RWPE1 (cell line): ENCODE results near the gene STK16.

Source experiments
- CTCF ChIA-PET: fragments of 350-600 bp; sonication (Branson Sonifier 250); formaldehyde crosslinking; extraction: SDS; loops from one replicate; lab custom pipeline; 2021; lab: Yijun Ruan, JAX
- POLR2A ChIA-PET: fragments of 400-600 bp; formaldehyde crosslinking; extraction: SDS; loops from one replicate; lab custom pipeline; 2020; ENCODE audit warnings: antibody characterized with exemption; ENCODE audit not compliant: low non-redundant PET; lab: Yijun Ruan, JAX
- DNase-seq: peaks from one replicate; pipeline ENCODE4 v3.0.0; 2012; ENCODE audit warnings: low spot score
- H3K27ac ChIP-seq: fragments of 450-650 bp; 2 replicates; pipeline ENCODE4 v1.5.1; 2017
- TF ChIP-seq, protein P1 (sequence below): fragments of 450-650 bp; conservative IDR thresholded peaks from 2 replicates; pipeline ENCODE4 v1.5.1; 2017; ENCODE audit warnings: low read depth, mild to moderate bottlenecking

The STK16 gene

GRCh38 chr2:219272356-219272755 is 27.1 kb downstream of the STK16 start:
- TF ChIP-seq, protein P1, sequence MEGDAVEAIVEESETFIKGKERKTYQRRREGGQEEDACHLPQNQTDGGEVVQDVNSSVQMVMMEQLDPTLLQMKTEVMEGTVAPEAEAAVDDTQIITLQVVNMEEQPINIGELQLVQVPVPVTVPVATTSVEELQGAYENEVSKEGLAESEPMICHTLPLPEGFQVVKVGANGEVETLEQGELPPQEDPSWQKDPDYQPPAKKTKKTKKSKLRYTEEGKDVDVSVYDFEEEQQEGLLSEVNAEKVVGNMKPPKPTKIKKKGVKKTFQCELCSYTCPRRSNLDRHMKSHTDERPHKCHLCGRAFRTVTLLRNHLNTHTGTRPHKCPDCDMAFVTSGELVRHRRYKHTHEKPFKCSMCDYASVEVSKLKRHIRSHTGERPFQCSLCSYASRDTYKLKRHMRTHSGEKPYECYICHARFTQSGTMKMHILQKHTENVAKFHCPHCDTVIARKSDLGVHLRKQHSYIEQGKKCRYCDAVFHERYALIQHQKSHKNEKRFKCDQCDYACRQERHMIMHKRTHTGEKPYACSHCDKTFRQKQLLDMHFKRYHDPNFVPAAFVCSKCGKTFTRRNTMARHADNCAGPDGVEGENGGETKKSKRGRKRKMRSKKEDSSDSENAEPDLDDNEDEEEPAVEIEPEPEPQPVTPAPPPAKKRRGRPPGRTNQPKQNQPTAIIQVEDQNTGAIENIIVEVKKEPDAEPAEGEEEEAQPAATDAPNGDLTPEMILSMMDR = no peak
- no peak for DNase-seq
- CTCF ChIA-PET = no interaction called here
- POLR2A ChIA-PET = interaction anchor here (3.1 kb wide), 1 partner anchor 19 kb away, joined by 35 read pairs; the partner anchor contains the start of genes TUBA4A and TUBA4B
- H3K27ac ChIP-seq = peak overlapping the region; percentile 100

DNA sequence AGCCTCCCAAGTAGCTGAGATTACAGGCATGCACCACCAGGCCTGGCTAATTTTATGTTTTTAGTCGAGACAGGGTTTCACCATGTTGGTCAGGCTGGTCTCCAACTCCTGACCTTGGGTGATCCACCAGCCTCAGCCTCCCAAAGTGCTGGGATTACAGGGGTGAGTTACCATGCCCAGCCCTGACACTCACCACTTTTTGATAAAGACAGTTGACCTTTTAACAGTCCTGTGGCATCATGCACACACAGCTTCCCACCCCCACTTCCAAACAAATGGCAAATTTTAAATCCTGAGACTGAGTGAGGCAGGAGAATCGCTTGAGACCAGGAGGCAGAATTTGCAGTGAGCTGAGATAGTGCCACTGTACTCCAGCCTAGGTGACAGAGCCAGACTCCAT is 27.7 kb downstream of the STK16 start:
- DNase-seq = no peak
- TF ChIP-seq, protein P1 = no peak
- ChIA-PET POLR2A (interaction anchor here (3.1 kb wide), 1 partner anchor 20 kb away, joined by 35 read pairs; the partner anchor contains the start of genes TUBA4A and TUBA4B), CTCF (interaction anchor here (2.4 kb wide), 1 partner anchor 21 kb away, joined by 22 read pairs; no protein-coding TSS in a partner anchor)
- H3K27ac ChIP-seq = peak overlapping the region; percentile 100

DNA sequence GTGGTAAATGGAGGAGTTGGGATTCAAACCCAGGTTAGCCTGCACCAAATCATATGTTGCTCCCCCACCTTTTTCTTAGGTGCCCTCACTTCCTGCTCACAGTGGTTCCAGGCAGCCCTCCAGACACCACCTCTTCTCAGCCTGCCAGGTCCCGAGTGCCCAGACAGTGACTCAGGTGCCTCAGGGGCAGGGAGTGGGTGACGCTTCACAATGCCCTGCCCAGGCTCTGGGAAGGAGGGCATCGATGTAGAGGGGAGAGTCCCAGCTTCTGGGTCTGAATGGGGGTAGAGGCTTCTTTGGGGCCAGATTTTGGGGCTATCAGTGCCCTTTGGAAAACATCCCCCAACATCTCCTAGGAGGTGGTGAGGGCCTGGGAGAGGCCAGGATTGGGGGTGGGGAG is 28.7 kb downstream of the STK16 start:
- ChIA-PET CTCF (interaction anchor here (0.7 to 2.4 kb wide), 3 partner anchors 21 to 96 kb away, joined by 3 to 22 read pairs (median 3); partner anchors contain the start of gene RETREG2), POLR2A (interaction anchor here (0.6 to 3.1 kb wide), 5 partner anchors 12 to 29 kb away, joined by 4 to 35 read pairs (median 6); partner anchors contain the start of genes GLB1L, STK16, TUBA4A and TUBA4B)
- H3K27ac ChIP-seq = peak overlapping the region; percentile 100
- TF ChIP-seq, protein P1 = no peak
- peak; percentile 92 for DNase-seq

DNA sequence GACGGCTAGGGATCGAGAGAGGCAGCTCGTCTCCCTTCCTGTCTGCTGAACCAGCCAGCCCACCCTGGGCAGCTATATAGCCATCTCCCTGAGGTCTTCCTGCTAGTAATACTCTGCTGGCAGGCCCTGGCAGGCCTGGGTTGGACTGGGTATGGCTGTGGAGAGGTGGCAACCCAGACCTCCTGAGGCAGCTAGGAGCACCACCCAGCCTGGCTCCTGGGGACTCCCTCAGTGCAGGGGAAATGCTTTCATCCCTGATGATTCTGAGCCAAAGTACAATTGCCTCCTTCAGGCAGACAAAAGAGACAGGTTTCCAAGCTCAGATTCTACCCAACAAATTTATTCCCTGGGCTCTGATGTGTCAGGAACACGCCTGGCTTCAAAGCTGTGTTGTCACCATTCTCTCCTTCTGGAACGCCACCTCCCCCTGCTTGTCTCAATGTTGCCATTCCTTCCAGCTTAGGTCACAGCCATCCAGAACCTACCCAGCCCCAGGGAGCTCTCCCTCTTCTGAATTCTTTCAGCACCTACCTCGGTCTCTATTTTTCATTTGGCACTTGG is 29.2 kb downstream of the STK16 start:
- POLR2A ChIA-PET = interaction anchor here (0.6 to 3.1 kb wide), 6 partner anchors 12 to 98 kb away, joined by 3 to 35 read pairs (median 6); partner anchors contain the start of genes CNPPD1, GLB1L, STK16 and TUBA4A
- H3K27ac ChIP-seq = peak overlapping the region; percentile 100
- DNase-seq = peak; percentile 79
- CTCF ChIA-PET = interaction anchor here (0.6 to 2.4 kb wide), 5 partner anchors 20 to 96 kb away, joined by 3 to 22 read pairs (median 6); partner anchors contain the start of gene RETREG2
- TF ChIP-seq, protein P1 = no peak

GRCh38 chr2:219277703-219278654 is 32.7 kb downstream of the STK16 start:
- peak overlapping the region; percentile 94 for H3K27ac ChIP-seq
- DNase-seq = peak; percentile 69
- ChIA-PET CTCF (interaction anchor here (0.6 to 6.4 kb wide), 16 partner anchors 8 to 705 kb away, joined by 3 to 62 read pairs (median 4); partner anchors contain the start of genes TUBA4A and TUBA4B), POLR2A (interaction anchor here (0.6 to 3.1 kb wide), 7 partner anchors 9 to 115 kb away, joined by 3 to 12 read pairs (median 7); partner anchors contain the start of genes TUBA4A and TUBA4B)
- TF ChIP-seq, protein P1 = peak; percentile 97
